GM04503 (cell line): ENCODE data around the gene MCOLN1.

Experiments used
- DNase-seq: peaks from one replicate; pipeline ENCODE4 v3.0.0-alpha.2; 2012; ENCODE audit warnings: low read depth

Gene MCOLN1

DNA sequence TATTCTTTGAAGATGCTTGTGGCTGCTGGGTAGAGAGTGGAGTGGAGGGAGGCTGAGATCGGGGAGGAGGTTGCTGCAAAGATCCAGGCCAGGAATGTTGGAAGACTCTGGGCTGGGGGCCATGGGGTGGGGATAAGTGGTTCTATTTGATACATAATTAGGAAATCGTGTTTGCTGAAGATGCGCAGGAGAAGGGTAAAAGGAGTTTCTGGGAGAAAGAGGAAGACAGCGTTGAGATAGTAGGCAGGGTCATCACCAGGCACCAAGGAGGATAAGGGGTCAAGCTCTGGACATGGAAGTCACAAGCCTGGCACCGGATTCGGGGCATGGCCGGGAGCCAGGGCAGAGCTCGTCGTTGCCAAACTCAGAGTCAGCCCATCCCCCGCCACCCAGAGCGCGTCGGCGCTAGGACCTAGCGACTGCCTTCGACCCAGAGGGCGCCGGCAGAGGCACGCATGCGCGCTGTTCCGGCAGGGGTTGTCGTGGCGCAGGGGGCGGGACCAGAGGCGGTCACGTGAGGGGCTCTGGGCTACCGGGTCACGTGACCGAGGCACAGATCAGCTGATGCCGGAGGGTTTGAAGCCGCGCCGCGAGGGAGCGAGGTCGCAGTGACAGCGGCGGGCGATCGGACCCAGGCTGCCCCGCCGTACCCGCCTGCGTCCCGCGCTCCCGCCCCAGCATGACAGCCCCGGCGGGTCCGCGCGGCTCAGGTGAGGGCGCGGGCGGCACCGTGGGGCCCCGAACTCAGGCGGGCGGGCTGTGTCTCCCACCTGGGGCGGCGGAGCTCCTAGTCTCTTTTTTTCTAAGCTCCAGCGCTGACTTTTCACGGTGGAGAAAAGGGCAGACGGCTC, at the start of gene MCOLN1:
Gene MCOLN1 (plus strand): TSS at position 553 of the 851 bp plus-strand sequence. CDS start 127 bp downstream, at position 680.
- DNase-seq: peak; percentile 71

DNA sequence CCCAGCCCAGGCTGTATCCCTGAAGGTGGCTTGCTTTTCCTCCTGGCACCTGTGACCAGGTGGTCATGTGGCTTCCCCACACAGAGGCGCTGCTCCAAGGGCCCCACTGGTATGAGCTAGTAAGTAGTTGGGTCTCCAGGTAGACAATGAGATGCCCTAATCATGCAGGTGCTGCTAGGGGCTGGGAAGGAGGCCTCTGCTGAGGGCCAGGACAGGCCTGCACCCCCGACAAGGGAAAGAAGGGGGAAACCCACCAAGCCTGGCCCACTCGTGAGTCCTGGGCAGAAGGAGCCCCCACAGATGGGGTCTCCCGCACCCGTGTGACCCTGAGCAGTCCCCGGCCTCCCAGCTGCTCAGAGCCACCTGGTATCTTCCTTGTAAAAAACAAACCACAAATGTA, 46.8 kb upstream of the MCOLN1 start:
- no peak for DNase-seq

DNA sequence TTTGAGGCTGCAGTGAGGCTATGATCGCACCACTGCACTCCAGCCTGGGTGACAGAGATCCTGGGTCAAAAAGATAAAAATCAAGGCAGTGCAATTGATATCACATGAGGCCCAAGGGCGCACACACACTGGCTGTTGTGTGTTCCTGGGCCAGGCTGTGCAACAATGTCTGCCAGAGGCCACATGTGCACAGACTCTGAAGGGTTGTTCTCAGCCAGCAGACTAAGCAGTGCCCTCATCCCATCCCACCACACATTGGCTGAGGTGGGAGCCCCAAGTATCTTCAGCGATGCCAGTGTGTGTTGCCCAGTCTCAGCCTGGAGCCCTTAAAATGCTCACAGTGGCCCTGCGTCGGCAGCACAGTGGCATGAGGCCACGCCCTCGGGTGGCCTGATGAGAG, 46.2 kb upstream of the MCOLN1 start:
- no peak for DNase-seq

DNA sequence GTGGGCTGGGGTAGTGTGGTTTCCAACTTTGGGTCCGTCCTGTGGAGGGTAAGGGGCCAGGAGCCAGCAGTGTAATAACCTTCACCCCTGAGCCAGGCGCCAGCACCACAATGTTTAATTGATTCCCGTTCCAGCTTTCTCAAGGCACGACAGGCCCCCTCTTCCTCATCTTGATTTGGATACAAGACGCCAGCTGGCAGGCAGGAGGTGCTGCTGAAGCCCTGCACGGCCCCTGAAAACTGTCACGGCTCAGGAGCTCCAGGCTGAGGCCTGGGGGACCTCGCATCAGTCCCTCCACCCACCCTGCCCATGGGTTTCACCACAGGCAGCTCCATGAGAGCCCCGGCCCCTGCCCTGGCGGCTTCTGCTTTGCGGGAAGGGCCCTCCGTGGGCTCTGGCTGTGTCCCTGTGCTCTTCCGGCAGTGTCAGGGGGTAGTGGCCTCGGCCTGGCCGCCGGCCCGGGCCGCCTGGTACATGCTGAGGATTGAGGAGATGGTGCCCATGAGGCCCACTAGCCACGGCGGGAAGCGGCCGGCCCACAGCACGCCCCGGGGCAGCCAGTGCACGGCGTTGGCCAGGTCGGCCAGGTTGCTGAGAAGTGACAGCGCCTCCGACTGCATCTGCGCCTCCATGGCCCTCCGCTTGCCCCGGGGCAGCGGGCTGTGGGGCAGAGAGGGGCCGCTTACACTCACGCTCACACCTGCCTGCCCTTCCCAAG, 45.5 kb upstream of the MCOLN1 start:
- DNase-seq: no peak

DNA sequence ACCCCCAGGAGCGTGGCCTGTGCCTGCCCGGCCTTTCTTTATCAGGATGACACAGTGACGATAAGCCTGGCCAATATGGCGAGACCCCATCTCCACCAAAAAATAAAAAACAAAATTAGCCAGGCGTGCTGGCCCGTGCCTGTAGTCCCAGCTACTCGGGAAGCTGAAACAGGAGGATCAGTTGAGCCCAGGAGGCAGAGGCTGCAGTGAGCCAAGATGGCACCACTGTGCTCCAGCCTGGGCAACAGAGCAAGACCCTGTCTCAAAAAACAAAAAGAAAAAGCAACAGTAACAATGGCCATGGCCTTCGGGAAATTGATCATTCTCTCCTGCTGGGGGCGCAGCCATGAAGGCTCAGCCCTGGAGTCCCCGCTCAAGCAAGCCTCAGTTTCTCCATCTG, 44.7 kb upstream of the MCOLN1 start:
- no peak for DNase-seq

DNA sequence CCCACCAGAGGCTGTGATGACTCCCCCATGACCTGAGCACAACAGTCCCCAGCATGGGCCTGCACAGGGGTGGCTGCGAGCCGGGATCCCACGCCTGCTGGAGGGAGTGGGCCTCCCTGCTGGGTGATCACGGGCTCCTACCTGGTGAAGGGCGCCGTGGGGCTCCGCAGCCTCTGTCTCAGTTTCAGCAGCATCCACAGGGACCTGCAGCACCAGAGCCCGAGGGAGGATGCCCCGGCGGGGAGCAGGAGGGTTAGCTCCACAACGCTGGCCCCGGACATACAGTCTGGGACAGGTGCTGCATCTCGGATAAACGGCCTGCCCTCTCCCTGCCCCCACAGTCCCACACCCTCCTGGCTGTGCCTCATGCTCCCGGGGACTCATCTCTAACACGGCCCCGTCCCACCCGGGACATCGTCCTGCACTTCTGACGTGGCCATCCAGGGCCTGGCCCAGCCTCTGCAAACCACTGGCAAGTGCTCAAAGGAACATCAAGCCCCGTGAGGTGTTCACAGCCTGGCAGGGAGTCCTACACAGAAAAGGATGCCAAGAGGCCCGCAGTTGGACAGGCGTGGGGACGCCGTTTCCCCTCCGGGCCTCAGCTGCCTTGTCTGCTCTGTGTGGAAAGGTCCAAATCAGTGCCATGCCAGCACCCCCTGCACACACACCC, 44.1 kb upstream of the MCOLN1 start:
- no peak for DNase-seq

DNA sequence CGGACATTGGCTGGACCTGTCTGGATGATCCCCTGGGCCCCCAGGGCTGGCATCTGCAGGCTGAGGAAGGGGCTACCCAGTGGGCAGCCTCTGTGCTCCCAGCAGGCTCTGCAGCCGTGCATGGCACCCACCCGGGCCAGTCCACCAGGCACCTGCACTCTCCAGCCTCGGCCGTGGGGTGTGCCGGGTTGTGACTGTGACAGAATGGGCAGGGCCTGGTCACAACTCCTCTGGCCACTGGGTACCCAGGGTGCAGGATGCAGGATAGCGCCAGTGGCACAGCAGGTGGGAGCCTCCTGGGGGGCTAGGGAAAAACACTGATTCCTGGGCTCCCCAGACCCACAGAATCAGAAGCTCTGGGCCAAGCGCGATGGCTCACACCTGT, 43.6 kb upstream of the MCOLN1 start:
- DNase-seq: no peak

DNA sequence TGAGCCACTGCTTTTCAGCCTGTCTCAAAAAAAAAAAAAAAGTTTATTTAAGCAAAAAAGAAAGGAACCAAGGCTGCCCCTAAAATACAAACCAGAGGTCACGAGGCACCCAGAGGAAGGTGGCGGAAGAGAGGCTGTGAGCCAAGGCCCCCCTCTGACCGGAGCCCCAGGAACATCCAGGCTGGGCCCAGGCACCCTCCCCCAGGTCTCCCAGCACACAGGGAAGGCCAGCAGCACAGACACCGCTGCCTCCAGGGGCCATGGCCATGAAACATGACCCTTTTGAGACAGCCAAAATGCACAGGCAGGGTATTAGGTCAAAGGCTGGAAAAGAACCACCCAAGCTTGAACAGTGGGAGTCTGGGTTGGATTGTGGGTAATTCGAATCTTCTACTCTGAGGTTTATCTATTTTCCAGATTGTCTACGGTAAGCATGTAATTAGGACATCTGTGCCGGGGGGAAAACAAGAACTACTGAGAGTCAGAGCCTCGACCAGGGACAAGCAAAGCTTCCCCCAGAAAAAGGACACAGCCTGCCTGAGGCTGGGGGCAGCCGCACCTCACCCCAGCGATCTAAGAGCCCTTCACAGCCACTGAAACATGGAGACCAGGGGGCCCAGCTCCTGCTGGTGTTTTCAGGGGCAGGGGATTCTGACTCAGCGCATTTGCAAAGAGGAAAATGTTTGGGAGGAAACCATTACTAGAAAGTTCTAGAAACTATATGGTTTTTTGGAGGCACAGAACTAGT, 42.0 kb upstream of the MCOLN1 start:
- DNase-seq: no peak

DNA sequence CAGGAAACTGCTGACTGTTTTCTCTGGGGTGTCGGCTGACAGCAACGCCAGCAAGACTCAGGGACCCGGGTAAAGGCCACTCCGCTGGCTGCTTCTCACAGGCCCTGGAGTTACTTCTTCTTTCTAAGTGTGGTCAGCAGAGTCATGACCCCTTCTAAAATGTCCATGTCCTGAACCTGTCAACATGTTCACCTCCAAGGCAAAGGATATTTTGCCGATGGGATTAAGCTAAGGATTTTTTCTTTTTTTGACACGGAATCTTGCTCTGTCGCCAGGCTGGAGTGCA, 41.5 kb upstream of the MCOLN1 start:
- DNase-seq: no peak

DNA sequence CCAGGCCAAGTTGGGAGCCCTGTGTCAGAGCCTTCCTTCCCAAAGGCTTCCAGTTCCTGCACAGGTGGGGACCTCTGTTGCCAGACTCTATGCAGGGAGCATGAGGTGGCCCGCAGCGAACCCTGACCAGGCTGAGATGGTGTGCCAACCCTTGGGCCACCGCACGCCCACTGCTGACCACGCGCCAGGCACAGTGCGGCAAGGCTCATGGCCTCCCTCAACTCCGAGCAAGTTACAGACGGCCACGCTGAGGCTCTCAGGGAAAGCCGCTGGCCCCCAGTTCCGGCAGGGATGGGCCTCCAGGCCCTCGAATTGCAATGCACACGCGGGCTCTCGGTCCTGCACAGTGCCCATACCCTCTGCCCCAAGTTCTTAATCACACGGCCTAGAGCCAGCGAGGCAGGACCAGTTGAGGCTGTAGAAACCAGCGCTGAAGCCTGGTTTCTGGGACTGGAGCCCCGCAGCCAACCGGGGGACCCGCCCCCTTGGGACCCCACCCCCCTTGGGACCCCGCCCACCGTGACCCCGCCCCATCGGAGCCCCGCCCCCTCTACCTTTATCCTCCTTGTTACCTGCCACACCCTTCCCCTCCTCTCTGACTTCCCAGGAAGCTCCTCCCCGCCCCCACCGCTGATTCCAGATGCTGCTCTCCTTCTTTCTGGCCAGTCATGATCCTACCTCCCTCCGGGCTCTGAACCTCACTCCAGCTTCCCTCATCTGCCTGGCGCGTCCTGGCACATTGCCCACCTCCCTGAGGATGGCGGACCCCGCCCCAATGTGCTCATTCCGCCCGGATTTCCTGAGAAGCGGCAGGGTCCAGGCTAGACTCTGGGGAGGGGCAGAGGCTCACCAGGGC, 39.6 kb upstream of the MCOLN1 start:
- DNase-seq: no peak

DNA sequence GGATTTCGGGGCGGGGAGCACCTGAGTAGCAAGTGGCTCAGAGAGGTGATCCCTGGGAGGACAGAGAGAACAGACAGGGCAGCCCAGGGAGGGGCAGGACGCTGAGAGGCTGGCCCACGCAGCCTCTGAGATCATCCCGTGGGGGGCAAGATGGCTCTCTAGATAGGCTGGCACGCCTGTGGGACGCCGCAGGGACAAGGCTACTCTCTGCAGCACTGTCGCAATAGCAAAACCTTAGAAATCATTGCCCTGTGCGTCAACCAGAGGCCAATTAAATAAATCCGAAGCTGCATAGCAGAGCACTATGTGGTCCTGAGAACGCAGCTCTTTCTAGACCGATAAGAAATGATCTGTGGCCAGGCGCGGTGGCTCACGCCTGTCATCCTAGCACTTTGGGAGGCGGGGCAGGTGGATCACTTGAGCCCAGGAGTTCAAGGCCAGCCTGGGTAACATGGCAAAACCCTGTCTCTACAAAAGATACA, 38.7 kb upstream of the MCOLN1 start:
- no peak for DNase-seq

DNA sequence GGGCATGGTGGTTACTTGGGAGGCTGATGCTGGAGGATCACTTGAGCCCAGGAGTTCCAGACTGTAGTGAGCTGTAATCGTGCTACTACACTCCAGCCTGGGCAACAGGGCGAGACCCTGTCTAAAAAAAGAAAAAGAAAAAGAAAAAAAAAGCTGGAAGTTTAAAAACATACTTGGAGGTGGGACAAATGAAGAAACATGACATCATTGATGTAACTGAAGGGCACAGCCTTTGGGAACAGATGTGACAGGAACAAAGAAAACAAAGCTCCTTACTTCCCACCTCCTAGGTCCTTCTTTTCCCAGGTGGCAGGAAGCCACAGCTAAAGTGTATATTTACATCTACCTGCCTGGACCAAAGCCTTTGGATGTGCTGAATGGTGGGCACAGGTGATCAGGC, 35.5 kb upstream of the MCOLN1 start:
- no peak for DNase-seq

DNA sequence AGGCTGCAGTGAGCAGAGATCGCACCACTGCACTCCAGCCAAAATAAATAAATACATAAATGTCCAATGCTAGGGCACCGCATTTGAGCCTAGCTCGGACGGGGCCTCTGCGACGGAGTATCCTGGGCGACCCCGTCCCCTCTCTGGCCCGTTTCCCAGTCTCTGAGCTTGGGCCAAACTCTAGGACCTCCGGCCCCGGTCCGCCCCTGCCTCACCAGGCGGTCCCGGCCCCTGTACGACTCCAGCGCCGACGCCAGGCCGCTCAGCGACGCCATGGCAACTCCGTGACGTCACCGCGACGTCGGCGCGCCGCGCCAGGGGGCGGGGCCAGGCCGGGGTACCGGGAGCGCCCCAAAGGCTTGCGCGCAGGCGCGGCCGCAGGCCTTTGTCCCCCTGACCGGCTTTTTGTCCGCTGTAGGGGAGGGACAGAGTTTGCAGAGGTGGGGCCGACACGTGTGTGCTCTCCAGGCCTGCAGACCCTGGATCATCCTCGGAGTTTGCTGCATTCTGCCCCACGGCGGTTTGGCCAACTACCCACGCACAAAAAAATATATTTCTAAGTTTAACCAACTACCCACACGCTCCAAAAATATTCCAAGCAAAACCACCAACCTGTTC, 33.6 kb upstream of the MCOLN1 start, which contains the start of gene PEX11G:
Gene PEX11G (minus strand): TSS at position 300 of the 618 bp plus-strand sequence. CDS start 25 bp downstream, at position 275.
- no peak for DNase-seq

DNA sequence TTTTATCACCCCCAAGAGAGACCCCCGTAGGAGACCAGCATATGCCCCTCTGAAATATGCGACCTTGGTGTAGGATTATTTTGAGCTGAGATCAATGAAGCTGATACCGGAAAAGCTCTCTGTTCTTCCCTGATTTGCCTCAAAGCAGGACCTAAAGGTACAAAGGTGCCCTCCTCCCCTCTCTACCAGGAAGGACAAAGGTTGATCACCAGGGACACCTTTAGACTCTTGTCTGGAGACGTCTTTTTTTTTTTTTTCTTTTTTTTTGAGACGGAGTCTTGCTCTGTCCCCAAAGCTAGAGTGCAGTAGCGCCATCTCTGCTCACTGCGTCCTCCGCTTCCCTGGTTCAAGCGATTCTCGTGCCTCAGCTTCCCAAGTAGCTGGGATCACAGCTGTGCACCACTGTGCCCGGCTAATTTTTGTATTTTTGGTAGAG, 32.8 kb upstream of the MCOLN1 start:
- DNase-seq: no peak

DNA sequence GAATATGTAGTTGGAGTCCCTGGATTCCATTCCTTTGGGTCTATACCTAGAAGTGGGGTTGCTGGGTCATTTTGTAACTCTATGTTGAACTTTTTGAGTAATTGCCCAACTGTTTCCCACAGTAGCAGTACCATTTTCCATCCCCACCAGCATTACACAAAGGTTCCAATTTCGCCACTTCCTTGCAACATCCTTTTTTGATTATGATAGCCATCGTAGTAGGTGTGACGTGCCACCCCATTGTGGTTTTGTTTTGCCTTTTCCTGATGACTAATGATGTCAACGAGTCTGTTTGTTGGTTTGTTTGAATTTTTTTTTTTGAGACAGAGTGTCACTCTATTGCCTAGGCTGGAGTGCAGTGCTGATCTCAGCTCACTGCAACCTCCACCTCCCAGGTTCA, 30.3 kb upstream of the MCOLN1 start:
- DNase-seq: no peak

DNA sequence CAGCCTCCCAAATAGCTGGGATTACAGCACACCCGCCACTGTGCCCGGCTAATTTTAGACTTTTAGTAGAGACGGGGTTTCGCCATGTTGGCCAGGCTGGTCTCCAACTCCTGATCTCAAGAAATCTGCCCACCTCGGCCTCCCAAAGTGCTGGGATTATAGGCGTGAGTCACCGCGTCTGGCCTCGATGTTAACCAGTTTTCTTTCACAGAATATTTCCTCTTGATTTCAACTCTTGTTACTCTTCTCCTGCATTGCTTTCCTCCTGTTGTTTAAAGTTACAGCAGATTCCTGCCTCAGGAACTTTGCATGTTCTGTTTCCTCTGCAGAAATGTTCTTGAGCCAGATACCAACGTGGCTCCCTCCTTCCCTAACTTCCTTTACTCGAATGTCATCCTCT, 29.9 kb upstream of the MCOLN1 start:
- no peak for DNase-seq

DNA sequence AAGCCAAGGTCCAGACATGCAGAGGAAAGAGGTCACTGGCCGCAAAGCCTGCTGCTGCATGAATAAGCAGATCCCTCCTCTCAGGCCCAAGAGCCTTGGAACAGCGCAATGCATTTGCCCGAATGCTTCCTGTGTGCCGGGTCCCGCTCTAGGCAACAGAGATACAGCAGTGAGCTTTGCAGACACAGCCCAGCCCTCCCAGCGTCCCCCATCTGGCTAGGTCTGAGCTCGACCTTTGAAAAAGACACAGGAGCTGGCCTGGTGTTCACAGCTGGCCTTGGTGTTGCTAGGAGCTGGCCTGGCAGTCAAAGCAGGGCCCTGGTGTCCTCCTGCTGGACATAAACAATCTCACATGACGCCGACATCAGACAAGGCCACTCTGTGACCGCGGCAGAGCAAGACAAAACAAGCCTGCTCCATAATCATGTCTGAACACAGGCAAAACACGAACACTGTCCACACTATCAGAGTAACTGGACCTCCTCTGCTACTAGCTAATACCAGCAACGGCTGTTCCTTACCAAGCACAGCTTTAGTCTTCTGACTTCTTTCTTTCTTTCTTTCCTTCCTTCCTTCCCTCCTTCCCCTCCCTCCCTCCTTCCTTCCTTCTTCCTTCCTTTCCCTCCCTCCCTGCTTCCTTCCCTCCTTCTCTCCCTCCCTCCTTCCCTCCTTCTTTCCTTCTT, 27.9 kb upstream of the MCOLN1 start:
- DNase-seq: no peak

DNA sequence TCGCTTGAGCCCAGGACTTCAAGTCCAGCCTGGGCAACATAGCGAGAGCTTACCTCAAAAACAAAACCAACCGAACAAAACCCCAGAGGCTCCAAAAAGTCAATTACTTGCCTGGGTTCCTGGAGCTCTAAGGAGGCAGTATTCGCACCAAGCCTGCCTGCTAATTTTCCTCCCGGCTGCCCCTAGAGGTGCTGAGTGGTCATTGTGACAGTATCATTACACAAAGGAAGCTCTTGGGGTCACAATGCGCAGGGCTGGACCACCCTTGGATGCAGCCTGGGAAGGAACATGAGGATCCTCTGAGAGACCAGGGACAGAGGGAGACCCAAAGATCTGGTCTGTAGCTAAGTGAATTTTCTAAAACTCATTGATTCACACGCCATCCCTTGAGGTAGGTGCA, 25.1 kb upstream of the MCOLN1 start:
- DNase-seq: no peak

DNA sequence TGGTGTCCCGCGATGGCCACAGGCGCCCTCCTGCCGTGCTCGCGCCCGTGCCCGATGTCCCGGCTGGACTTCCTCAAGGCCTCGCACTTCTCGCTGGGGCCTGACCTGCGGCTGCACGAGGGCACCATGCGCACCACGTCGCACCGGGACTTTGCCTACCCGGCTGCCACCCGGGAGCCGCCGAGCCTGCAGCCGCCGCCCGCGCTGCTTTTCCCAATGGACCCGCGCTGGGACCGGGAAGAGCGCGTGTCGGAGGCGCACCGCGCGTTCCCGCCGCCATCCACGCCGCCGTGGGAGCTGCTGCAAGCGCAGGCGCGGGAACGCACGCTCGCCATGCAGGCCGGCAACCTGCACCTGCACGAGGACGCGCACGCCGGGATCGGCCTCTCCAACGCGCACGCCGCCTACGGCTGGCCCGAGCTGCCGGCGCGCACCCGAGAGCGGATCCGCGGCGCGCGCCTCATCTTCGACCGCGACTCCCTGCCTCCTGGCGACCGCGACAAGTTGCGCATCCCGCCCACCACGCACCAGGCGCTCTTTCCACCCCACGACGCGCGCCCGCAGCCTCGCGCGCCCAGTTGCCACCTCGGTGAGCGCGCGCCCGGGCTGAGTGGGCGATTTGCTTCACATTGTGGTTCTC, 21.5 kb upstream of the MCOLN1 start:
- no peak for DNase-seq

DNA sequence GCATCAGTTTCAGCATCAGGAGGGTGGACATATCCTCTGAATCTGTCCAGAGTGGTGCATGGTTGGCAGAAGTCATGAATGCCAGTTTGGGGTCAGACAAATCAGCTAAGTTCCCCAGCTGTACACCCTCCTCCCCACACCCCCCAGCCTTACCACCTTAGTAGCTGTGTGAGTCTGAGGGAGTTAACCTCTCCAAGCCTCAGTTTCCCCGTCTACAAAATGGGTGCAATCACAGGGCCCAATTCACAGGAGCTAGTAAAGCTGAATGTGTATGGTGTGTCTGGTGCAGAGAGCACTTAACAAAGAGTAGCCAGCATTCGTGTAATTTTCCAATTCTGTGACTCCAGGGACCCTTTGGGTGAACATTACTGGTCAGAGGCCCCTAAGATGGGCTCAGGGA, 19.9 kb upstream of the MCOLN1 start:
- DNase-seq: no peak
